Astrocyte of the spinal cord (primary cell): ENCODE data around the gene CENPM.

ENCODE experiments used
- DNase-seq: peaks from one replicate; pipeline ENCODE4 v3.0.0; 2011; ENCODE audit warnings: low read depth, low spot score
- H3K4me3 ChIP-seq: 2 replicates; pipeline ENCODE4 v1.5.1; 2011; ENCODE audit warnings: low read depth, mild to moderate bottlenecking, low read length, moderate library complexity
- in situ Hi-C: cut with HindIII; loops from 2 replicates; pipeline ENCODE4 v1.10.0; 2017; ENCODE audit warnings: low sequenced_read_pairs
- TF ChIP-seq, protein P1 (sequence below): IDR thresholded peaks from 2 replicates; pipeline ENCODE4 v1.5.1; 2012; ENCODE audit warnings: low read depth, mild to moderate bottlenecking, low read length, inconsistent platforms

CENPM gene

DNA sequence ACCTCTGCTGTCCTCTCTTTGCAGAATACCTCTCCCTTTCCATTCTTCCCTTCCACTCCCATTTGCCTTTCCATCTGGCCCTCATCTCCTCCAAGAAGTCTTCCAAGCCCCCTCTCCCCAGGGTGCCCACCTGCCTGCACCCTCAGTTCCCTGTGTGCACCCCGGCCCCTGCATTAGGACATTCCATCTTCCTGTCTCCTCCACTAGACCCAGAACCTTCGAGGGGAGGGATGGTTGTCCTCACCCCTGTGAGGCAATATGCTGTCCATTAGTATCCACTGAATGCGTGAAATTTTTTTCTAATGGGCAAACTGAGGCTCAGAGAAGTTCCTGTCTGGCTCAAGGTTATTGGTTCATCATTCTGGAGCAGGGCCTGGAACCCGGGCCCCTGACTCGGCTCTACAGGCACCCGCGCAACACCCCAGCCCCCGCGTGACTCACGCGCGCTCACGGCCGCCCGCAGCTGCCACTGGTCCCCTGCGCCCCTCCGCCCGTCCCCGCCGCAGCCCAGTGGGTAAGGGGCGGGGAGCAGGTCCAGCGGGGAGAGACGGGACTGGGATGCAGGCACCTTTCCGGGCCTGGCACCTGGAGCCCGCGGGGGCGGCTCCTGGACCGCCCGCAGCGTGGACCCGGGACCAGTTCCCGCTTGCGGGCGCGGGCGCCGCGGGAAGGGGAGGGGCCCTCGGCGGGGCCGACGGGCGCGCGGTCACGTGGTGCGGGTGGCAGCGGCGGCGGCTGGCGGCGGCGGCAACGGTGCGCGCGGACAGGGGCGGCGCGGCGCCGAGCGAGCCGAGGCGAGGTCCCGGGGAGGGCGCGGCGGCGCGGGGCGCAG lies 29.3 kb upstream of the CENPM start:
- TF ChIP-seq, protein P1, sequence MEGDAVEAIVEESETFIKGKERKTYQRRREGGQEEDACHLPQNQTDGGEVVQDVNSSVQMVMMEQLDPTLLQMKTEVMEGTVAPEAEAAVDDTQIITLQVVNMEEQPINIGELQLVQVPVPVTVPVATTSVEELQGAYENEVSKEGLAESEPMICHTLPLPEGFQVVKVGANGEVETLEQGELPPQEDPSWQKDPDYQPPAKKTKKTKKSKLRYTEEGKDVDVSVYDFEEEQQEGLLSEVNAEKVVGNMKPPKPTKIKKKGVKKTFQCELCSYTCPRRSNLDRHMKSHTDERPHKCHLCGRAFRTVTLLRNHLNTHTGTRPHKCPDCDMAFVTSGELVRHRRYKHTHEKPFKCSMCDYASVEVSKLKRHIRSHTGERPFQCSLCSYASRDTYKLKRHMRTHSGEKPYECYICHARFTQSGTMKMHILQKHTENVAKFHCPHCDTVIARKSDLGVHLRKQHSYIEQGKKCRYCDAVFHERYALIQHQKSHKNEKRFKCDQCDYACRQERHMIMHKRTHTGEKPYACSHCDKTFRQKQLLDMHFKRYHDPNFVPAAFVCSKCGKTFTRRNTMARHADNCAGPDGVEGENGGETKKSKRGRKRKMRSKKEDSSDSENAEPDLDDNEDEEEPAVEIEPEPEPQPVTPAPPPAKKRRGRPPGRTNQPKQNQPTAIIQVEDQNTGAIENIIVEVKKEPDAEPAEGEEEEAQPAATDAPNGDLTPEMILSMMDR, result no peak
- H3K4me3 ChIP-seq, result peak overlapping the region; percentile 15
- no peak for DNase-seq
- in situ Hi-C loops, result no loop called here

- H3K4me3 ChIP-seq, result no peak overlapping the region
- in situ Hi-C loops, result no loop called here
- DNase-seq, result no peak
- TF ChIP-seq, protein P1, result no peak
These were observed 28.5 kb upstream of the CENPM start for GRCh38 chr22:41975299-41976069.

GRCh38 chr22:41974691-41975290 lies 27.8 kb upstream of the CENPM start:
- H3K4me3 ChIP-seq, result no peak overlapping the region
- in situ Hi-C loops, result no loop called here
- TF ChIP-seq, protein P1, result no peak
- DNase-seq, result no peak

GRCh38 chr22:41971431-41971830 lies 24.5 kb upstream of the CENPM start:
- in situ Hi-C loops, result no loop called here
- TF ChIP-seq, protein P1, result no peak
- DNase-seq, result no peak
- no peak overlapping the region for H3K4me3 ChIP-seq

DNA sequence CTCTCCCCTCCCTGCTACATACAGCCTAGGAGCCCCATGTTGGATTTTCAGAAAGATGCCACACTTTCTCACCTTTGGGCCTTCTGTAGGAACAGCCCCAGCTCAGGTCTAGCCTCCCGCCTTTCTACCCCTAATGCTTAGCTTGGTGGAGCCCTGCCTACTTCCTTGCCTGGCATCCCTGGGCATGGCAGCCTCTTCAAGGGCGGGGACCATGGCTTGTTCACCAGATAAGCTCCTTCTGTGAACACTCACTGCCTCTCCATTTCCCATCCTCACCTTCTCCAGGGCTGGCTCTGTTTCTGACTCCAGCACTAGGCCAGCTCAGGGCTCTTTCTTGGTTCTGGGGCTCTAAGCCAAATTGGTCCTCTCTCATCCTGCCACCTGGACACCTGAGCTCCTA lies 23.6 kb upstream of the CENPM start:
- TF ChIP-seq, protein P1, result no peak
- DNase-seq, result no peak
- in situ Hi-C loops, result no loop called here
- no peak overlapping the region for H3K4me3 ChIP-seq

GRCh38 chr22:41969110-41969646 lies 22.2 kb upstream of the CENPM start, which contains the start of gene SEPTIN3:
SEPTIN3 (plus strand) TSS chr22:41969443; CDS start chr22:41971493, 2,050 bp downstream.
- in situ Hi-C loops, result no loop called here
- H3K4me3 ChIP-seq, result no peak within 1 kb of the TSS
- TF ChIP-seq, protein P1, result no peak
- no peak for DNase-seq
